Stimulated activated memory B cell treated with anti-CD40 and anti-IgM and Interleukin-4, amounts not matched to agents 10 μg/mL and 1 μg/mL and 100 μg/mL, for 72 hours (primary cell): ENCODE results near the gene CRIP1.

Source experiments
- ATAC-seq: fragments of 150-1000 bp; cut with Tn5 transposase; 2 replicates; pipeline ENCODE4 v1.10.0; 2021
- H3K27ac Mint-ChIP-seq: one replicate; pipeline ENCODE4 v1.8.0; 2022; ENCODE audit warnings: mild to moderate bottlenecking, mixed read lengths
- H3K27me3 Mint-ChIP-seq: one replicate; pipeline ENCODE4 v1.8.0; 2022; ENCODE audit warnings: mixed read lengths
- H3K36me3 Mint-ChIP-seq: one replicate; pipeline ENCODE4 v1.8.0; 2022; ENCODE audit warnings: mixed read lengths
- H3K4me1 Mint-ChIP-seq: one replicate; pipeline ENCODE4 v1.8.0; 2022; ENCODE audit warnings: mixed read lengths
- H3K4me3 Mint-ChIP-seq: one replicate; pipeline ENCODE4 v1.8.0; 2022; ENCODE audit warnings: mild to moderate bottlenecking, moderate library complexity, mixed read lengths
- H3K9me3 Mint-ChIP-seq: one replicate; pipeline ENCODE4 v1.8.0; 2022; ENCODE audit warnings: mixed read lengths

Gene CRIP1

GRCh38 chr14:105486163-105486973, at the start of gene CRIP1:
CRIP1 (plus strand) TSS chr14:105486886; CDS start chr14:105487260, 374 bp downstream.
- Mint-ChIP-seq H3K27me3 (no peaks in the 10 kb centered on the region), H3K4me3 (peak within 1 kb of the TSS; percentile 85), H3K36me3 (peaks cover 14% of the 10 kb centered on the region), H3K4me1 (peaks cover 74% of the 10 kb centered on the region), H3K27ac (peak within 1 kb of the TSS; percentile 97), H3K9me3 (no peaks in the 10 kb centered on the region)
- ATAC-seq = no peak

- H3K4me1 Mint-ChIP-seq = peaks cover 19% of the 10 kb centered on the region
- H3K27me3 Mint-ChIP-seq = no peaks in the 10 kb centered on the region
- H3K4me3 Mint-ChIP-seq = no peak overlapping the region
- H3K9me3 Mint-ChIP-seq = no peaks in the 10 kb centered on the region
- no peak for ATAC-seq
- no peak overlapping the region for H3K27ac Mint-ChIP-seq
- H3K36me3 Mint-ChIP-seq = peaks cover 16% of the 10 kb centered on the region
Observed at GRCh38 chr14:105436891-105437722, 49.6 kb upstream of the CRIP1 start.

DNA sequence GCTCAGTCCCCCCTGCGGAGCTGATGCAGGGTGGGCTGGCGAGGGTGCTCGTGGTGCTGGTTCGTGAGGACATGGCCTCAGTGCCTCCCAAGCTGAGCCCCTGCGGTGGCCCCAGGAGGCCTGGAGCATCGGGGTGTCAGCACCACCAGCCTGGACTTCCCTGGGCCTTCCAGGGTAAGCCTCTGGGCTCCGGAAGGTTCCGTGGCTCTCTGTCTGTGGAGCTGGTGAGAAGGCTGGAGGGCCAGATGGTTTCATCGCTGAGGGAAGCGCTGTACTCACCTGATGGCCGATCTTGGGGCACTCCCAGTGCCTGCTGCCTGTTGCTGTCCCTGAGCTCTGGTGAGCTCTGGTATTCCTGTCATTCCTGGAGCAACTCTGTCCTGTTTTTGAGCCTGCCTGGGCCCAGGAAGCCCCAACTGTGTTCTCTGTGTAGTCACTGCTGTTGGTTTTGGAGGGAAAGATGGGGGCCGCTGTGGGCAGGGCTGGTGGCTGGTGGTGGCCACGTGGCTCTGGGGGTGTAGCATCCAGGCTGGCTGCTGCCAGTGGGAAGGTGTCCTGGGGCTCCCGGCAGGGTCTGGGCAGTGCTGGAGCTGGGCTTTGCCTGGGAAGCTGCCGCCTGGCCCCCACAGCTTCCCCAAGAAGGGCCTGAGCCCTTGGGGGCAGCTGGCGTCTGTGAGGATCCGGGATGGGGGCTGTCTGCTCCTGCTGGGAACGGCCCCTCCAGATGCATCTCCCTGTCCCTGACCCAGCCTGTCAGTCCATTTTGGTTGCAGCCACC, 48.8 kb upstream of the CRIP1 start:
- no peak overlapping the region for H3K4me3 Mint-ChIP-seq

DNA sequence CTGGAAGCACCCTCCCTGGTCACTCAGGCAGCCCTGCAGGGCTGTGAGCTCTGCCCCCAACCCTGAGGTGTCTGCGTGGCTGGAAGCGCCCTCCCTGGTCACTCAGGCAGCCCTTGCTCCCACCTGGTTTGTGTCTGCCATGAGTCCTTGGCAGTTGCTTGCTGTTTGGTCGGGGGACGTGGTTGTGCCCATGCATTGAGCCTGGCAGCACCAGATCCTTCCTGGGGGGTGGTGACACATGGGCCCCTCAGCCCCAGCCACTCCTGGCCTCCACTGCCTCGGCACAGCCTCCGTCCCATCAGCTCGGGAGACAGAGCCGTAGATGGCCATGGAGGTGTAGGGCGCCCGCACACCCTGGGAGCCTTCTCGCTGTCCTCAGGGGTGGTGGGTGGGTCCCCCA, 47.5 kb upstream of the CRIP1 start:
- Mint-ChIP-seq H3K4me3 (no peak overlapping the region), H3K4me1 (peaks cover 19% of the 10 kb centered on the region), H3K36me3 (peaks cover 30% of the 10 kb centered on the region), H3K27me3 (no peaks in the 10 kb centered on the region), H3K9me3 (no peaks in the 10 kb centered on the region), H3K27ac (no peak overlapping the region)
- ATAC-seq = no peak

More for the DNA sequence above, 48.8 kb upstream of the CRIP1 start:
- Mint-ChIP-seq H3K36me3 (peaks cover 24% of the 10 kb centered on the region), H3K27ac (no peak overlapping the region), H3K4me1 (peaks cover 19% of the 10 kb centered on the region), H3K9me3 (no peaks in the 10 kb centered on the region), H3K27me3 (no peaks in the 10 kb centered on the region)
- no peak for ATAC-seq

DNA sequence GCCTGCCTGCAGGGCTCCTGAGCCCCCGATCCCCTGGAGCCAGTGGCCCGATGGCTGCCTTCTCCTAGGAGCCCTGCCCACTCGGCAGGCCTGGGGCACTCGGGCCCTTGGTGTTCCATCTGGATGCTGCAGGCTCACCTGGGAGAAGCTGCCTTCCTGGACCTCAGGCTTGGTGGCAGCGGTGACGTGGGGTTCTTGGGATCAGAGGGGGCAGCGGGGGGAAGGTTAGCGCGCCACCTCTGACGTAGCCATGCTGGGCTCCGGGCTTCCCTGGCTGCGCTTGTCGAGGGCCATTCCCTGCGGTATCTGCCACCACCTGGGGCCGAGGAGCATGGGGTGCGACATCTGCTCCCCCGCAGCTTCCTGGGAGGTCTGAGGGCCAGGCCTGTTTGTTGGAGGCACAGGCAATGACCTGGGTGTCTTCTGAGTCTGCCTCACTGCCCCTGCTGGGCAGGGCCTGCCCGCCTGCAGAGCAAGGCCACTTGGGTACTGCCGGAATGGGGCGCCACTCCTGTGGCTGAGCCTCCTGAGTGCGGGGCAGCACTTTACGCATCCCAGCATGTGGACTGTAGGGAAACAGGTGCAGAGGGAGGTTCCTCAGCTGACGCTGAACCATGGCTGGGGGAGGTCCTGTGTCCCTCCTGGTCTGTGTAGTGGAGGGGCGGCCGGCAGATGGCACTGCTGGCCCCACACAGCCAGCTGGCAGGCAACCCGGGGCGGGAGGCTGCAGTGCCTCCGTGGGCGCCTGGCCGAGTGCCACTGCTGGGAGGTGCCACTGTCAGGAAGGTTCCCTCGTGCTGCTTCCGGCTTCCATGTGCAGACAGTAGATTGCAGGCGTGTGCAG, 46.8 kb upstream of the CRIP1 start:
- Mint-ChIP-seq H3K27me3 (no peaks in the 10 kb centered on the region), H3K4me3 (no peak overlapping the region), H3K36me3 (peaks cover 30% of the 10 kb centered on the region), H3K9me3 (no peaks in the 10 kb centered on the region), H3K4me1 (peaks cover 16% of the 10 kb centered on the region), H3K27ac (no peak overlapping the region)
- ATAC-seq = no peak

- ATAC-seq = no peak
- Mint-ChIP-seq H3K4me1 (peaks cover 10% of the 10 kb centered on the region), H3K27ac (no peak overlapping the region), H3K9me3 (no peaks in the 10 kb centered on the region), H3K27me3 (no peaks in the 10 kb centered on the region), H3K36me3 (peaks cover 30% of the 10 kb centered on the region), H3K4me3 (no peak overlapping the region)
Observed at GRCh38 chr14:105440554-105440900, 46.2 kb upstream of the CRIP1 start.

GRCh38 chr14:105440992-105441391, 45.7 kb upstream of the CRIP1 start:
- no peak overlapping the region for H3K4me3 Mint-ChIP-seq
- no peaks in the 10 kb centered on the region for H3K27me3 Mint-ChIP-seq
- peaks cover 30% of the 10 kb centered on the region for H3K36me3 Mint-ChIP-seq
- H3K4me1 Mint-ChIP-seq = peaks cover 5% of the 10 kb centered on the region
- no peak overlapping the region for H3K27ac Mint-ChIP-seq
- no peak for ATAC-seq
- no peaks in the 10 kb centered on the region for H3K9me3 Mint-ChIP-seq

GRCh38 chr14:105442125-105442524, 44.6 kb upstream of the CRIP1 start:
- no peaks in the 10 kb centered on the region for H3K4me1 Mint-ChIP-seq
- H3K36me3 Mint-ChIP-seq = peaks cover 21% of the 10 kb centered on the region
- no peak for ATAC-seq
- H3K27ac Mint-ChIP-seq = no peak overlapping the region
- no peak overlapping the region for H3K4me3 Mint-ChIP-seq
- H3K27me3 Mint-ChIP-seq = no peaks in the 10 kb centered on the region
- H3K9me3 Mint-ChIP-seq = no peaks in the 10 kb centered on the region

DNA sequence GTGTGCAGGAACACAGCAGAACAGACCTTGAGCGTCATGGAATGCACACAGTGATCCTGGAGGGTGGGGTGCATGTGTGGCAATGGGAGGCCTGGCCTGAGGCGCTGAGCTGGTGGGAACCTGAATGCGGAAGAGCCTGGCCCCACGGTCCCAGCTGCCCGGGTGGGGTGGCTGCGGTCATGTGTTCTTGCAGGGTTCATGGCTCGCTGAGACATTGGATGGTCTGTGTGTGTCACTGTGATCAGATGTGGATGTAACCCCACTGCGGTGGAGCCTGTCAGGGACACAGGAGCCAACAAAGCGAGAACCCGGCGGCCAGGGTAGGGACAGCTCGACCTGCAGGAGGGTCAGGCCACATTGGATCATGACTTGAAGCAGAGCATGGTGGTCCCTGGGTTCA, 43.9 kb upstream of the CRIP1 start:
- Mint-ChIP-seq H3K4me3 (no peak overlapping the region), H3K9me3 (no peaks in the 10 kb centered on the region), H3K36me3 (peaks cover 21% of the 10 kb centered on the region), H3K4me1 (peaks cover 2% of the 10 kb centered on the region), H3K27ac (no peak overlapping the region), H3K27me3 (no peaks in the 10 kb centered on the region)
- no peak for ATAC-seq

DNA sequence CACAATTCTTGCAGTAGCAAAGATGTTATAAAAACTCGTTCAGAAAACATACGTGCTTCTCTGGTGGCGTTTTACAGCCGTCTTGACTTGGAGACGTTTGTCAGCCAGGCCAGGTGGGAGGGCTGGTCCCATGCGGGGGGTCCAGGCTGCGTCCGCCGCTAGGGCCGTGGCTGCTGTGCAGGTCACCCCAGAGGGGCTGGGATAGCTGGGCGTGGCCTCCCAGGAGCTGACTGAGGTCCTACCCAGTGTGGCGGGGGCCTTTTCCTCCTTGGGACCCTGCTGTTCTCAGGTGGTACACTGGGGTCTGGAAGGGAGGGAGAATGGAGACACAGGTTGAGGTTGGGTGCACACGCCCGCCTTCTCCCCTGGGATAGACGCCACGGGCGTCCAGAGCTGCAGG, 41.8 kb upstream of the CRIP1 start:
- peaks cover 21% of the 10 kb centered on the region for H3K36me3 Mint-ChIP-seq
- no peak overlapping the region for H3K4me3 Mint-ChIP-seq
- no peak for ATAC-seq
- H3K4me1 Mint-ChIP-seq = peaks cover 10% of the 10 kb centered on the region
- no peaks in the 10 kb centered on the region for H3K9me3 Mint-ChIP-seq
- no peaks in the 10 kb centered on the region for H3K27me3 Mint-ChIP-seq
- H3K27ac Mint-ChIP-seq = no peak overlapping the region

- H3K27me3 Mint-ChIP-seq = no peaks in the 10 kb centered on the region
- no peaks in the 10 kb centered on the region for H3K9me3 Mint-ChIP-seq
- H3K27ac Mint-ChIP-seq = no peak overlapping the region
- H3K4me1 Mint-ChIP-seq = peaks cover 10% of the 10 kb centered on the region
- H3K36me3 Mint-ChIP-seq = peaks cover 24% of the 10 kb centered on the region
- no peak overlapping the region for H3K4me3 Mint-ChIP-seq
- ATAC-seq = no peak
Observed at GRCh38 chr14:105445290-105445689, 41.4 kb upstream of the CRIP1 start.

DNA sequence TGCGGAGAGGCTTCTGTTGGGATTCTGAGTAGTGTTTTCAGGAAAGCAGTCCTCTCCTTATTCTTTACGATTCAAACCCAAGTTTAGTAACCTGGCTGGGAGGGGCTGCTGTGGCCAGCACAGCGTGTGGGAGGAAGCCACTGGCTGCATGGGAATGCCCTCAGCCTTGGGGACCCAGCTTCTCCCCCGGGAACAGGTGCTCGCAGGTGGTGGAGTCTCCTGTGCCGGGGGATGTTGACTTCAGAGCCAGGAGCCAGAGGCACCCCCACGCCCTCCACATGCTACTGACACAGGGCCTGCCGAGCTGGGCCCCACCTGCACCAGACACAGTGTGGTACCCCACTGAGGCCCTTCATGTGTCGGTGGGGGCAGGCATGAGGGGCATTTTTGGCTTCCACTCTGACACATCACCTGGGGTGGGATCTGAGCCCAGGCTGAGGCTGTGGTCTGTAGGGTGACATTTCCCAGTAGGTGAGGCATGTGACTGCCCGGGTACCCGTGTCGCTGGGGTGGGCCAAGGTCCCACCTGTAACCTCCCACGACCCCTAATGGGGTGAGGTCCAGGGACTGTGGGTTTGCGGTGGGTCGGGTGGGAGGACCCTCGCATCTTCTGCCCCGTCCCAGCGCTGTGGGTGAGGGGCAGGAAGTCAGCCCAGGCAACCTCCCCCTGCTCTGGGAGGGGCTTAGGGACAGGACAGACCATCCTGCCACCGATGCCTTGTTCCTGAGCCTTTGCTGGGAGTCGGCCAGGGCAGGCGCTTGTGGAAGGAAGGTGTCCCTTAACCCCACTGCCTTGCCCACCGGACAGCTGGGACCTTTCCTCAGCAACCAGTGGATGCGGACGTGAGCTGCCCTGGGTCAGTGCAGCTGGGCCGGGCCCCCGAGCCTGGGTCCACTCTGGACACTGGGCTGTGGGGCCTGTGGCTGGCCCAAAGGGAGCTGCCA, 40.5 kb upstream of the CRIP1 start:
- Mint-ChIP-seq H3K4me3 (no peak overlapping the region), H3K36me3 (peaks cover 27% of the 10 kb centered on the region), H3K4me1 (peaks cover 10% of the 10 kb centered on the region), H3K27ac (no peak overlapping the region), H3K9me3 (no peaks in the 10 kb centered on the region), H3K27me3 (no peaks in the 10 kb centered on the region)
- no peak for ATAC-seq

- no peak overlapping the region for H3K27ac Mint-ChIP-seq
- H3K4me3 Mint-ChIP-seq = no peak overlapping the region
- peaks cover 10% of the 10 kb centered on the region for H3K4me1 Mint-ChIP-seq
- H3K9me3 Mint-ChIP-seq = no peaks in the 10 kb centered on the region
- ATAC-seq = no peak
- peaks cover 23% of the 10 kb centered on the region for H3K36me3 Mint-ChIP-seq
- no peaks in the 10 kb centered on the region for H3K27me3 Mint-ChIP-seq
Observed at GRCh38 chr14:105446971-105447370, 39.7 kb upstream of the CRIP1 start.
